Epithelial cell of proximal tubule (primary cell): ENCODE measurements around the gene ADCY9. TPM values are rescaled to one million over a fixed set of nuclear protein-coding genes. Genes with fewer than 3 reads are reported as not detected.

Source experiments
- DNase-seq: peaks from one replicate; pipeline ENCODE4 v3.0.0-alpha.2; 2011; ENCODE audit warnings: low read depth
- H3K4me3 ChIP-seq: 2 replicates; pipeline ENCODE4 v1.5.1; 2011; ENCODE audit warnings: low read depth, mild to moderate bottlenecking, low read length
- CTCF ChIP-seq: conservative IDR thresholded peaks from 2 replicates; pipeline ENCODE4 v1.5.1; 2012; ENCODE audit warnings: low read depth, mild to moderate bottlenecking, low read length
- total RNA-seq: library from RNA; depleted of rRNA; stranded (reverse); fragments of >200 nt; gene quantifications from 2 replicates; pipeline ENCODE4 v1.2.3, GENCODE V29; 2015

The ADCY9 gene
- total RNA-seq, 1 donor from 2014 or later = 6.8 TPM

GRCh38 chr16:4067262-4068001 lies 48.8 kb downstream of the ADCY9 start:
- no peak for DNase-seq
- TF ChIP-seq CTCF = no peak
- no peak overlapping the region for H3K4me3 ChIP-seq

GRCh38 chr16:4064950-4065352 lies 51.3 kb downstream of the ADCY9 start:
- peak overlapping the region; percentile 41 for H3K4me3 ChIP-seq
- DNase-seq = no peak
- no peak for TF ChIP-seq CTCF

GRCh38 chr16:4062212-4062802 lies 53.9 kb downstream of the ADCY9 start:
- TF ChIP-seq CTCF = no peak
- H3K4me3 ChIP-seq = no peak overlapping the region
- DNase-seq = no peak

- H3K4me3 ChIP-seq = no peak overlapping the region
- no peak for DNase-seq
- TF ChIP-seq CTCF = no peak
These were observed 55.4 kb downstream of the ADCY9 start for GRCh38 chr16:4060823-4061222.

- TF ChIP-seq CTCF = no peak
- H3K4me3 ChIP-seq = no peak overlapping the region
- no peak for DNase-seq
These were observed 56.2 kb downstream of the ADCY9 start for GRCh38 chr16:4060009-4060408.

GRCh38 chr16:4058386-4058785 lies 57.9 kb downstream of the ADCY9 start:
- no peak overlapping the region for H3K4me3 ChIP-seq
- TF ChIP-seq CTCF = no peak
- peak; percentile 57 for DNase-seq

GRCh38 chr16:4057439-4057877 lies 58.8 kb downstream of the ADCY9 start:
- H3K4me3 ChIP-seq = no peak overlapping the region
- no peak for DNase-seq
- no peak for TF ChIP-seq CTCF
